PC-3 (cell line): ENCODE results near the gene EPHA1.

Experiments
- CTCF ChIP-seq: fragments of 300-600 bp; sonication (generic); conservative IDR thresholded peaks from 2 replicates; pipeline ENCODE4 v1.5.1; 2017; ENCODE audit warnings: antibody characterized with exemption, low read depth, mild to moderate bottlenecking, low read length
- EZH2phosphoT487 ChIP-seq: fragments of 300-600 bp; sonication (generic); IDR thresholded peaks from 2 replicates; pipeline ENCODE4 v1.6.1; 2018; ENCODE audit warnings: mild to moderate bottlenecking, antibody characterized with exemption, low read length, borderline replicate concordance

- TF ChIP-seq CTCF (no peak), EZH2phosphoT487 (no peak)
Measured at GRCh38 chr7:143410521-143411004, 1.9 kb upstream of the EPHA1 start.
